Measurements from ENCODE around the gene CCDC198.

DNA sequence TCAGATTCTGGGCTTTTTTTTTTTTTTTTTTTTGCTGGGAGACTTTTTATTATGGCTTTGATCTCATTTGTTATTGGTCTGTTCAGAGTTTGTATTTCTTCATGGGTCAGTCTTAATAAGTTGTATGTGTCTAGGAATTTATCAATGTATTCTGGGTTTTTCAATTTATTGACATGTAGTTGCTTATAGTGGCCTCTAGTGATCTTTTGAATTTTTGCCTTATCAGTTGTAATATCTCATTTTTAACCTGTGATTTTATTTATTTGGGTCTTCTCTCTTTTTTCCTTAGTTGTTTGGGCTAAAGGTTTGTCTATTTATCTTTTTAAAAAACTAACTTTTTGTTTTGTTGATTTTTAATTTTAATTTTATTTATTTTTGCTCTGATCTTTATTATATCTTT is 57.7 kb downstream of the CCDC198 start:
- TF ChIP-seq GATA2 (IDR thresholded peaks at IDR 0.05; ENCODE audit: low read depth, low read length): no peak
- no peak for TF ChIP-seq GATA3 (IDR thresholded peaks at IDR 0.05; ENCODE audit: low read depth, low read length)

Data from SH-SY5Y (cell line).